Mammary epithelial cell (primary cell): Measurements from ENCODE around the gene KIF18A.

Source experiments
- CTCF ChIP-seq, 2 donors: IDR thresholded peaks in 1 of 2; conservative IDR thresholded peaks in 1 of 2; 2 replicates each; pipeline ENCODE4 v1.5.1; 2011 to 2012; ENCODE audit warnings: inconsistent platforms in 2 of 2, low read length in 2 of 2, mild to moderate bottlenecking in 2 of 2, control low read depth in 1 of 2, low read depth in 1 of 2; ENCODE audit not compliant: insufficient read depth in 1 of 2; ENCODE audit errors: extremely low read depth in 1 of 2
- EZH2 ChIP-seq: IDR thresholded peaks from 2 replicates; pipeline ENCODE4 v1.6.1; 2012; ENCODE audit warnings: low read length, inconsistent platforms, borderline replicate concordance

GRCh38 chr11:28100665-28101064, 7.3 kb downstream of the KIF18A start:
- TF ChIP-seq CTCF (conservative IDR thresholded peaks at IDR 0.05 in 1 of 2, IDR thresholded peaks at IDR 0.05 in 1 of 2; ENCODE audit: extremely low read depth in 1 of 2, insufficient read depth in 1 of 2, low read depth in 1 of 2, low read length in 2 of 2) (no peak), EZH2 (no peak)
